ENCODE measurements around the gene PMF1.

PMF1 gene

GRCh38 chr1:156225677-156226014 is 12.8 kb downstream of the PMF1 start:
- Histone ChIP-seq H3K36me3 (ENCODE audit: control insufficient read depth, insufficient read depth, low read length) (peaks cover 61% of the 10 kb centered on the region), H3K4me1 (ENCODE audit: control insufficient read depth, insufficient read depth, low read length) (no peaks in the 10 kb centered on the region), H3K27me3 (ENCODE audit: control insufficient read depth, insufficient read depth, low read length) (no peaks in the 10 kb centered on the region), H3K27ac (ENCODE audit: low read depth, low read length) (no peak overlapping the region), H3K4me3 (ENCODE audit: low read depth, low read length) (no peak overlapping the region), H3K9ac (ENCODE audit: low read depth, low read length) (no peak overlapping the region), H3K9me3 (ENCODE audit: control insufficient read depth, insufficient read depth, low read length) (no peaks in the 10 kb centered on the region)

DNA sequence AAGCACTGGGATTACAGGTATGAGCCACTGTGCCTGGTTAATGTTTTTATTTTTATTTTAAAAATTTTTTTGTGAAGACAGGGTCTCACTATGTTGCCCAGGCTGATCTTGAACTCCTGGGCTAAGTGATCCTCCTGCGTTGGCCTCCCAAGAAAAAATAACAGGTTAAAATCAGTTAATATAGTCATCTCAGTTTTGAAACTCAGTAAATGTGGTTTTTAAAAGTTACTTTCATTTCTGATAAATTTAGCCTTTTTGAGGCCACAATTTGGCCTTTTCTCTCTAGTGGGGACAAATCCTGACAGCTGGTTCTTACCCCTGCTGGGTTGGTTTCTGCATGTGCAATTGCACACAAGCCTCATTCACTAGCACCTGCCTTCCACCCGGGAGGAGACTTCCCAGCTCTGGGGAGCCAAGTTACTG is 13.3 kb downstream of the PMF1 start:
- H3K9me3 ChIP-seq (ENCODE audit: control insufficient read depth, insufficient read depth, low read length), result no peaks in the 10 kb centered on the region
- H3K27me3 ChIP-seq (ENCODE audit: control insufficient read depth, insufficient read depth, low read length), result no peaks in the 10 kb centered on the region
- no peak overlapping the region for H3K27ac ChIP-seq (ENCODE audit: low read depth, low read length)
- H3K4me3 ChIP-seq (ENCODE audit: low read depth, low read length), result no peak overlapping the region
- H3K9ac ChIP-seq (ENCODE audit: low read depth, low read length), result no peak overlapping the region
- no peaks in the 10 kb centered on the region for H3K4me1 ChIP-seq (ENCODE audit: control insufficient read depth, insufficient read depth, low read length)
- peaks cover 56% of the 10 kb centered on the region for H3K36me3 ChIP-seq (ENCODE audit: control insufficient read depth, insufficient read depth, low read length)

GRCh38 chr1:156226782-156227181 is 14.0 kb downstream of the PMF1 start:
- Histone ChIP-seq H3K4me3 (ENCODE audit: low read depth, low read length) (no peak overlapping the region), H3K9ac (ENCODE audit: low read depth, low read length) (no peak overlapping the region), H3K27ac (ENCODE audit: low read depth, low read length) (no peak overlapping the region), H3K36me3 (ENCODE audit: control insufficient read depth, insufficient read depth, low read length) (peaks cover 50% of the 10 kb centered on the region), H3K4me1 (ENCODE audit: control insufficient read depth, insufficient read depth, low read length) (no peaks in the 10 kb centered on the region), H3K9me3 (ENCODE audit: control insufficient read depth, insufficient read depth, low read length) (no peaks in the 10 kb centered on the region), H3K27me3 (ENCODE audit: control insufficient read depth, insufficient read depth, low read length) (no peaks in the 10 kb centered on the region)

DNA sequence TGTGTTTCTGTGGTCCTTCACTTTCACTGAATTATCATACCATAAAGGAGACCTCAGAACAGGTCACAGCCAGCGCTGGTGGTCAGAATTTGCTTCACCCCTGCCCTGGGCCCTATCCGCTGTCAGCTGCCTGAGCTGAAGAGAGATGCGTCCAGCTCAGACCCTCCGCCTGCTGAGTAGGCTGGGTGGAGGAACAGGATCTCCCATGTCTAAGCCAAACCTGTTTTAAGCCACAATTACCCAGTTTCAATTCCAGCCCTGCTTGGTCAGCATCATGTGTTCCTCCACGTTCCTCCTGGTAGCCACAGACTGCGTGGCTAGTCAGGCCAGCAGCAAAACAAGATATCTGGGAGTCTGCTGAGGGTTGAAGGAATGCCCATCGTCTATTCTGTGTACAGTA is 15.7 kb downstream of the PMF1 start:
- Histone ChIP-seq H3K9me3 (ENCODE audit: control insufficient read depth, insufficient read depth, low read length) (no peaks in the 10 kb centered on the region), H3K4me1 (ENCODE audit: control insufficient read depth, insufficient read depth, low read length) (no peaks in the 10 kb centered on the region), H3K4me3 (ENCODE audit: low read depth, low read length) (no peak overlapping the region), H3K36me3 (ENCODE audit: control insufficient read depth, insufficient read depth, low read length) (peaks cover 37% of the 10 kb centered on the region), H3K9ac (ENCODE audit: low read depth, low read length) (no peak overlapping the region), H3K27ac (ENCODE audit: low read depth, low read length) (no peak overlapping the region), H3K27me3 (ENCODE audit: control insufficient read depth, insufficient read depth, low read length) (no peaks in the 10 kb centered on the region)

DNA sequence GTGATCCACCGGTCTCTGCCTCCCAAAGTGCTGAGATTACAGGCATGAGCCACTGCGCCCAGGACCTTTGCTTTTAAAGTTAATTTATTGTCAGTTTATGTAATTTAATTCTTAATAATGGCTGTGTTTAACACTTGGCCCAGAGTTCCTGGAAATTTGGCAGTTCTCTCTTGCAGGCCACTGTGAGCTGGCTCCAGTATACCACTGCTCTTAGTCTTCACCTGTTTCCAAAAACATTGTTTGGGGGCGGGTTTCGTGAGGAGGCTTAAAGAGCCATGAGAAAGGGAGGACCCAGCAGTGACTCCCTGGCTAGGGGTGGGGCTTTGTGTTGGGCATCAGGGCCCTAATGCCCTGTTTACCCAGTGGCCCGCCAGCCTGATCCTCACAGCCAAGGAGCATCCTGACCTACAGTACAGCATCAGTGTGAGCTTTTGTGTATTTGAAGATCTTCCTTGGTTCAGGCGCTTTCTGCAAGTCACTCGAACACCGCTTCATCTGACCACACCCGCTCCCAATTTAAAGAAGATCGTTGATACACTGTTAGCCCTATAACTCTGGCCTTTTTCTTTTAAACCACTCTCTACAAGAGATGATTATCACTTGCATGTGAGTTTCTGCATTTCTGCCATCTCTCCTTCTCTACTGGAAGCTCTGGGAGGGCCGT is 17.1 kb downstream of the PMF1 start:
- no peak overlapping the region for H3K4me3 ChIP-seq (ENCODE audit: low read depth, low read length)
- H3K9me3 ChIP-seq (ENCODE audit: control insufficient read depth, insufficient read depth, low read length), result no peaks in the 10 kb centered on the region
- no peak overlapping the region for H3K9ac ChIP-seq (ENCODE audit: low read depth, low read length)
- H3K27ac ChIP-seq (ENCODE audit: low read depth, low read length), result no peak overlapping the region
- H3K36me3 ChIP-seq (ENCODE audit: control insufficient read depth, insufficient read depth, low read length), result peaks cover 38% of the 10 kb centered on the region
- H3K4me1 ChIP-seq (ENCODE audit: control insufficient read depth, insufficient read depth, low read length), result no peaks in the 10 kb centered on the region
- H3K27me3 ChIP-seq (ENCODE audit: control insufficient read depth, insufficient read depth, low read length), result no peaks in the 10 kb centered on the region

- Histone ChIP-seq H3K27ac (ENCODE audit: low read depth, low read length) (no peak overlapping the region), H3K9ac (ENCODE audit: low read depth, low read length) (no peak overlapping the region), H3K36me3 (ENCODE audit: control insufficient read depth, insufficient read depth, low read length) (peaks cover 38% of the 10 kb centered on the region), H3K4me1 (ENCODE audit: control insufficient read depth, insufficient read depth, low read length) (no peaks in the 10 kb centered on the region), H3K9me3 (ENCODE audit: control insufficient read depth, insufficient read depth, low read length) (no peaks in the 10 kb centered on the region), H3K27me3 (ENCODE audit: control insufficient read depth, insufficient read depth, low read length) (no peaks in the 10 kb centered on the region), H3K4me3 (ENCODE audit: low read depth, low read length) (no peak overlapping the region)
Measured at GRCh38 chr1:156230473-156230837, 17.6 kb downstream of the PMF1 start.

- peaks cover 45% of the 10 kb centered on the region for H3K36me3 ChIP-seq (ENCODE audit: control insufficient read depth, insufficient read depth, low read length)
- H3K4me1 ChIP-seq (ENCODE audit: control insufficient read depth, insufficient read depth, low read length), result no peaks in the 10 kb centered on the region
Measured at GRCh38 chr1:156232201-156232894, 19.5 kb downstream of the PMF1 start.

GRCh38 chr1:156233426-156234127 is 20.8 kb downstream of the PMF1 start:
- Histone ChIP-seq H3K36me3 (ENCODE audit: control insufficient read depth, insufficient read depth, low read length) (peaks cover 51% of the 10 kb centered on the region), H3K27ac (ENCODE audit: low read depth, low read length) (no peak overlapping the region), H3K4me3 (ENCODE audit: low read depth, low read length) (no peak overlapping the region), H3K9me3 (ENCODE audit: control insufficient read depth, insufficient read depth, low read length) (no peaks in the 10 kb centered on the region), H3K9ac (ENCODE audit: low read depth, low read length) (no peak overlapping the region), H3K4me1 (ENCODE audit: control insufficient read depth, insufficient read depth, low read length) (no peaks in the 10 kb centered on the region), H3K27me3 (ENCODE audit: control insufficient read depth, insufficient read depth, low read length) (no peaks in the 10 kb centered on the region)

More at GRCh38 chr1:156232201-156232894, 19.5 kb downstream of the PMF1 start:
- no peaks in the 10 kb centered on the region for H3K27me3 ChIP-seq (ENCODE audit: control insufficient read depth, insufficient read depth, low read length)
- H3K9ac ChIP-seq (ENCODE audit: low read depth, low read length), result no peak overlapping the region
- no peak overlapping the region for H3K4me3 ChIP-seq (ENCODE audit: low read depth, low read length)
- no peaks in the 10 kb centered on the region for H3K9me3 ChIP-seq (ENCODE audit: control insufficient read depth, insufficient read depth, low read length)
- H3K27ac ChIP-seq (ENCODE audit: low read depth, low read length), result no peak overlapping the region

DNA sequence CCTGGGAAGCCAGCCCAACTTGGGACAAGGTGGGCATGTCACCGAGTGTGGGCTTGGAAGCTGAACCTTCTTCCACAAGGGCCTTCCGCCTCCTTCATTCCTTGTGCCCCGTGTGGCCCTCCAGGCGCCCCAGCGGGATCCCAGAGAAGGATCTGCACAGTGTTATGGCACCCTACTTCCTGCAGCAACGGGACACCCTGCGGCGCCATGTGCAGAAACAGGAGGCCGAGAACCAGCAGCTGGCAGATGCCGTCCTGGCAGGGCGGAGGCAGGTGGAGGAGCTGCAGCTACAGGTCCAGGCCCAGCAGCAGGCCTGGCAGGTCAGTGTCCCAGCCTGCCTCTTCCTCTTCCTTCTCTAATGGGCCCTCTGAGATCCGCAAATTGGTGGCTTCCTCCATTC is 23.4 kb downstream of the PMF1 start:
- no peak overlapping the region for H3K4me3 ChIP-seq (ENCODE audit: low read depth, low read length)
- H3K9ac ChIP-seq (ENCODE audit: low read depth, low read length), result no peak overlapping the region
- H3K27ac ChIP-seq (ENCODE audit: low read depth, low read length), result no peak overlapping the region
- H3K4me1 ChIP-seq (ENCODE audit: control insufficient read depth, insufficient read depth, low read length), result no peaks in the 10 kb centered on the region
- no peaks in the 10 kb centered on the region for H3K9me3 ChIP-seq (ENCODE audit: control insufficient read depth, insufficient read depth, low read length)
- H3K36me3 ChIP-seq (ENCODE audit: control insufficient read depth, insufficient read depth, low read length), result peaks cover 56% of the 10 kb centered on the region
- H3K27me3 ChIP-seq (ENCODE audit: control insufficient read depth, insufficient read depth, low read length), result no peaks in the 10 kb centered on the region

DNA sequence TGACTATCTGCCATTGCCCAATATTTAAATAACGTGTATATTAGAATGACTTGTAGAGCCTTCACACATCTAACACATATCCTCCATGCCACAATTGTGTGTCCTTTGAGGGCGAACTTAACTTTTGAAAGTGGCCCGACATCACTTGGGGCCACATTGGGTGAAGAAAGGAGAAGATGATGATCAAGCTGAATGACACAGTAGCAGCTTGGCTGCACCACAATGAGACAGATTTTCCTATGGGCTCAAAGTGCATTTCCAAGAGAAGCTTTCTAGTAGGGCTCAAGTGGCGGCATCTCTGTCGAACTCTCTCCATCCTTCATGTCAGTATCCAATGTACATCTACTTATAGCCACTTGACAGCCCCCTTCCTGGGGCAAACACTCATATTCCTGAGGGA is 25.4 kb downstream of the PMF1 start:
- H3K36me3 ChIP-seq (ENCODE audit: control insufficient read depth, insufficient read depth, low read length), result peaks cover 54% of the 10 kb centered on the region
- no peak overlapping the region for H3K4me3 ChIP-seq (ENCODE audit: low read depth, low read length)
- no peak overlapping the region for H3K27ac ChIP-seq (ENCODE audit: low read depth, low read length)
- H3K9ac ChIP-seq (ENCODE audit: low read depth, low read length), result no peak overlapping the region
- no peaks in the 10 kb centered on the region for H3K27me3 ChIP-seq (ENCODE audit: control insufficient read depth, insufficient read depth, low read length)
- no peaks in the 10 kb centered on the region for H3K4me1 ChIP-seq (ENCODE audit: control insufficient read depth, insufficient read depth, low read length)
- H3K9me3 ChIP-seq (ENCODE audit: control insufficient read depth, insufficient read depth, low read length), result no peaks in the 10 kb centered on the region

GRCh38 chr1:156241311-156241811 is 28.6 kb downstream of the PMF1 start:
- no peak overlapping the region for H3K4me3 ChIP-seq (ENCODE audit: low read depth, low read length)
- peaks cover 8% of the 10 kb centered on the region for H3K27me3 ChIP-seq (ENCODE audit: control insufficient read depth, insufficient read depth, low read length)
- H3K36me3 ChIP-seq (ENCODE audit: control insufficient read depth, insufficient read depth, low read length), result peaks cover 35% of the 10 kb centered on the region
- no peak overlapping the region for H3K9ac ChIP-seq (ENCODE audit: low read depth, low read length)
- peak overlapping the region; percentile 2 for H3K27ac ChIP-seq (ENCODE audit: low read depth, low read length)
- H3K9me3 ChIP-seq (ENCODE audit: control insufficient read depth, insufficient read depth, low read length), result no peaks in the 10 kb centered on the region
- H3K4me1 ChIP-seq (ENCODE audit: control insufficient read depth, insufficient read depth, low read length), result peaks cover 10% of the 10 kb centered on the region

All from HUES48 (cell line).